ENCODE data around the gene CYP4A22.
"Not testable (repeated sequence)": the region's sequence is repeated elsewhere in the genome, so short reads cannot be mapped to it uniquely, and the experiment has no call there.

The CYP4A22 gene

GRCh38 chr1:47186267-47187185, 49.3 kb downstream of the CYP4A22 start:
- no peak for DNase-seq

DNA sequence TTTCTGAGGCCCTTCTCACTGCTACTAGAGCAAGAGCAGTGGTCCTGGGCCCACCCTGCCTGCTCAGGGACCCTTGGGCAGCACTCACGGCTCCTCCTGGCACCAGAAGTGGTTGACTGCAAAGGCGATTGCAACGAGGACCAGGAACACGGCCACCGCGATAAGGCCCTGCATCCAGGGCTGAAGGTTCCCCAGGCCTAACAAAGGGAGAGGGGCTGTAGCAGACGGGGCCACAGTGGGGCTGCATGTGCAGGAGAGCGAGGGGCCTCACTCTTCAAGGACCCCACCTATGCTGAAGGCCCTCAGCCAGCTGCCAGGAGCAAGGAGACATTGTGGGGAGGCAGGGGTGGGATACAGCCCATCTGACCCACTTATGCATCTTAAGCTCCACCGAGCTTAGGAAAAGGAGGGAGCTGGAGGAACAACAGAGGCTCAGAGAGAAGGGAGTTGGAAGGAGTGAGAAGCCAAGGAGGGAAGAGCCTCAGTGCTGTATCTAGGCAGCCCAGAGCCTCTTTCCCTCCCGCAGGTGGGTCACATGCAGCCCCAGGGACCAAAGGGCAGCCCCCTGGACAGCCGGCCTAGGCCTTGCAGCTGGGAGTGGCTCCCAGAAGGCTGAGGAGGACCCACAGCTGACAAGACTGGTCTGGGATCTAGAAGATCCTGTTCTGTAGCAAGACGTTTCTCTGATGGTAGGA, 50.1 kb downstream of the CYP4A22 start:
- no peak for DNase-seq

DNA sequence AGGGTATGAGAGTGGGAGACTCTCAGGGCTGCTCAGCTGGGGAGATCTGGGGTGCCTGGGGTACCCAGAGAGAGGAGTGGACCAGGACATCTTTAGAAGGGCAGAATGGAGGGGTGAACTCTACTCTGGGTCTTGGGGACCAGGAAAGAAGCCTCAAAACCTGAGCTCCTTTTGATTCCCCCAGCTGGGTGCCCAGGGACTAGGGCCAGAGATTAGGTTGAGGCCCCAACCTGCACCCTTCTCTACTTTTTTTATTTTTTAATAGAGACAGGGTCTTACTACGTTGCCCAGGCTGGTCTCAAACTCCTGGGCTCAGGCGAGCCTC, 50.6 kb downstream of the CYP4A22 start:
- no peak for DNase-seq

GRCh38 chr1:47188791-47189785, 51.8 kb downstream of the CYP4A22 start:
- no peak for DNase-seq

- DNase-seq = no peak
Observed at GRCh38 chr1:47189844-47190508, 52.7 kb downstream of the CYP4A22 start, which contains the start of gene PDZK1IP1. PDZK1IP1 (minus strand) TSS chr1:47190036; CDS start chr1:47189932, 104 bp downstream.

DNA sequence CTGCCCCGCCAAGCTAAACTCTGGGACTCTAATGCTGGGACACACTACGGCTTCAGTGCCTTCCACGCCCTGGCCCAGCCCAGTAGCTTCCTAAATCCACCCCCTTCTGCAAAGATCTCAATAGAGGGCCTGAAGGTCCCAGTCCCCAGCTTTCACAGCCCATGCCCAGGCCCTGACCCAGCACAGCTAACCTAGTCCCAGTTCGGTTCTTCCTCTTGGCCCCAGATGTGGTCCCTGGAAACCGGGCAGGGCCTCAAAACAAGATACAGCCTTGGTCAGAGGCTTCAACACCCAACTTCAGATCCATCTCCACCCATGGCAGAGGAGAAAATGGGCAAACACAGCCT, 53.2 kb downstream of the CYP4A22 start:
- DNase-seq = no peak

DNA sequence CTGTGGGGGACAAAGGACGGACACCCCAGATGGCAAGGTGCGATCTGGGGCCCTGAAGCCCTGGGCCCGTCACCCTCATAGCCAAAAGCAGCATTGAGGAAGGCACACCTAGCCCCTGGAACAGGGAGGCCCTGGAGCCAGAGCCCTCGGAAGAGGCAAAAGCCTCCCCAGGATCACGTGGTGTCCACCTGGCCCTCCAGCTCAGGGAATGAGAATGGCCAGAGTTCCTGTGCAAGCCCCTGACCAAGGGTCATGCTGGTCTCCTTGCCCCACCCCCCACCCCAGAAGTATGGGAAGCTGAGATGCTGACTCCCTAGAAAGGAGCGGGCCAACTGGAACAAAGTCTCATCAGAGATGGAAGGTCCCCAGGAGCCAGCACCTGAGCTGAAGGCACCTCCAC, 53.6 kb downstream of the CYP4A22 start:
- no peak for DNase-seq

GRCh38 chr1:47191940-47192457, 54.8 kb downstream of the CYP4A22 start:
- DNase-seq = no peak

DNA sequence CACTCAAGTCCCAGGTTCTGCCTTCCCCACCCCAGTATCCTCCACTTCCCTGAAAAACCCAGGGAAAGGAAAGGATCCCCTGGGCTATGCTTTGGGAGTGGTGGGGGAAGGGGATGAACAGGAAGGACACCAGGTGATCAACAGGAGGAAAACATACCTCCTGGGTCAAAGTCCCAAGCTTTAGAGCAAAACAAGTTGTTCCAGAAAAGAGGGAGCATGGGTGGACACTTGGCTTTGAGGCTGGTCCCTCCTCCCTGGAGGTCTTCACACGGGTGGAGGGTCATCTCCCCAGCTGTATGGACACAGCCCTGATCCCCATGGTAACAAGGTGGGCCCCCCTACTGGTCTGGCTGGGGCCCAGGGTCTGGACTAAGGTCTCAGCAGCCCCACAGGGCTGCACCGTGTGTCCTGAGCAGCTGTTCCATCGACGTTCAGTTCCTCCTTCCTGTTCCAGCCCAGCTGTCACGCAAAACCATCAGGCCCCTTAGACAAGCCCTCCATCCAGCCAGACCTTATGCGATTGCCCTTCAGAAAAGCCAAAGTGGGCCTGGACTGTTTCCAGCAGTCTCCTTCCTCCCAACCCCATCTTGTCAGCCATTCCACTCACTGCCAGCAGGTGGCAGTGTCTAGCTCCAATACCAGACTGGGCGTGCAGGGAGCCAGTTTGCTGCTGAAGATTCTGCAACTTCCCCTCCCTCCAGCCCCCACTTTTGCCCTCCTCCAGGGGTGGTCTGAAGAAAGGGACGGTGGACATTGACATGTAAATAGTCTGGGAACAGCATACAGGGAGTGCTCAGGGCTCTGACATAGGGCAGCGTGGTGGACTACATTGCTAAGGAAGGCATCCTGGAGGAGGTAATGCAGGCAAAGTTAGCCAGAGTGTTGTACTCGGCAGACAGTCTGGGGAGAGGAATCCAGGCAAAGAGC, 55.5 kb downstream of the CYP4A22 start:
- peak; percentile 60 for DNase-seq

- not testable (repeated sequence) for DNase-seq
Observed at GRCh38 chr1:47193496-47193895, 56.3 kb downstream of the CYP4A22 start.

- DNase-seq = no peak
Observed at GRCh38 chr1:47194311-47194710, 57.1 kb downstream of the CYP4A22 start.

GRCh38 chr1:47195981-47196380, 58.7 kb downstream of the CYP4A22 start:
- DNase-seq = not testable (repeated sequence)

DNA sequence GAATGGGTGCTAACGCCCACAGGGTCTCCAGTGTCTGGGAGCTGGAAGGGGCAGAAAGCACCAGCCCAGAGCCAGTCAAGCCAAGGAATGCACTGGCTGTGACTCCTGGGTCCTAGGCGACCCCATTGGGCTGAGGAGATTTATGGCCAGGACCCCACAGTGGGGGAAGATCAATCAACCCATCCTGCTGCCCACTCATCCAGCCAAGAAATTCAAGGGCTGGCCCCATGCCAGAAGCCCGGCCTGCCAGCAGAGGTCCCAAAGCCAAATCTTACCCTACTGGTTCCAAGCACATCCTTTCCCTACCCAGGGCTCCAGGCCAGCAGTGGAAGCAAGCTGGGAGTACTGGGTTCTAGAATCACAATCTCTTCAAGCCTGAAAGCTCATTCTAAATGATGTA, 59.4 kb downstream of the CYP4A22 start:
- DNase-seq = no peak

GRCh38 chr1:47198214-47198613, 61.0 kb downstream of the CYP4A22 start:
- no peak for DNase-seq
